Measurements from ENCODE around the gene CHRNB2.

DNA sequence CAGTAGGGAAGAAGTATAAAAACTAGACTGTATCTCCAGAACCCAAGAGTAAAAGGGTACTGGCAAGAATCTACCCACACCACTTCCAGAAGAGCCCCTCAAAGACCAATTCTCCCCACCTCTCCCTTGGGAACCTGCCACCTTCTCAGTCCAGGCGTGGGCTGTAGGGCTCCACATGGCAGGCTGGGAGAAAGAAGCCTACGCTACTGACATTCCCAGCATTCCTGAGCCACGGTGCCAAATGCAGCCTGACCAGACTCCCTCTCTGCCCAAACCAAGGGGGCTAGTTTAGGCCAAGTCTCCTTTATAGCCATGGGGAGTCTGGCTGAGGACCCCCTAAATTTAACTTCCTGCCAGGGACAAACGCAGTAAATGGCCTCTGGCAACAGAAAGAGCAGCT is 11.2 kb upstream of the CHRNB2 start:
- TF ChIP-seq ZNF114 (tag by site-specific recombination; IDR thresholded peaks at IDR 0.05) (no peak), ZNF433 (tag by site-specific recombination; IDR thresholded peaks at IDR 0.05; ENCODE audit: low read depth) (no peak), ZEB2 (tag by site-specific recombination; IDR thresholded peaks at IDR 0.05) (no peak), GLI2 (tag by site-specific recombination; IDR thresholded peaks at IDR 0.05; ENCODE audit: borderline replicate concordance, low read depth) (no peak), KLF9 (tag by site-specific recombination; IDR thresholded peaks at IDR 0.05; ENCODE audit: low read depth) (no peak), HOXA7 (CRISPR knock-in tag; IDR thresholded peaks at IDR 0.05; ENCODE audit: borderline replicate concordance) (no peak), ZNF560 (tag by site-specific recombination; IDR thresholded peaks at IDR 0.05; ENCODE audit: borderline replicate concordance) (no peak), CTCF (tag by site-specific recombination; IDR thresholded peaks at IDR 0.05) (no peak), ZNF274 (IDR thresholded peaks at IDR 0.05; ENCODE audit: low read length) (no peak), ZNF274 (tag by site-specific recombination; IDR thresholded peaks at IDR 0.05; ENCODE audit: borderline replicate concordance) (no peak)
- TF ChIP-seq, protein P1, sequence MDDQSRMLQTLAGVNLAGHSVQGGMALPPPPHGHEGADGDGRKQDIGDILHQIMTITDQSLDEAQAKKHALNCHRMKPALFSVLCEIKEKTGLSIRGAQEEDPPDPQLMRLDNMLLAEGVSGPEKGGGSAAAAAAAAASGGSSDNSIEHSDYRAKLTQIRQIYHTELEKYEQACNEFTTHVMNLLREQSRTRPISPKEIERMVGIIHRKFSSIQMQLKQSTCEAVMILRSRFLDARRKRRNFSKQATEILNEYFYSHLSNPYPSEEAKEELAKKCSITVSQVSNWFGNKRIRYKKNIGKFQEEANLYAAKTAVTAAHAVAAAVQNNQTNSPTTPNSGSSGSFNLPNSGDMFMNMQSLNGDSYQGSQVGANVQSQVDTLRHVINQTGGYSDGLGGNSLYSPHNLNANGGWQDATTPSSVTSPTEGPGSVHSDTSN (CRISPR knock-in tag; IDR thresholded peaks at IDR 0.05): no peak

All from HEK293 (cell line).